ENCODE data around the gene STARD8. TPM values are rescaled to one million over a fixed set of nuclear protein-coding genes. Genes with fewer than 3 reads are reported as not detected.

STARD8 gene
- total RNA-seq, 1 donor from 2014 or later = 16.0 TPM

- no peak for TF ChIP-seq CTCF (IDR thresholded peaks at IDR 0.05)
- no peak overlapping the region for H3K4me3 ChIP-seq
- no peaks in the 10 kb centered on the region for H3K9me3 ChIP-seq
- H3K27me3 ChIP-seq = no peaks in the 10 kb centered on the region
- intact Hi-C loops (cut with DNase I) = no loop called here
- H3K4me1 ChIP-seq = no peaks in the 10 kb centered on the region
- DNase-seq (ENCODE audit: low spot score in 2 of 2) = no peak
- H3K36me3 ChIP-seq = no peaks in the 10 kb centered on the region
- no peak overlapping the region for H3K27ac ChIP-seq
These were observed 30.5 kb downstream of the STARD8 start for GRCh38 chrX:68677998-68678397.

DNA sequence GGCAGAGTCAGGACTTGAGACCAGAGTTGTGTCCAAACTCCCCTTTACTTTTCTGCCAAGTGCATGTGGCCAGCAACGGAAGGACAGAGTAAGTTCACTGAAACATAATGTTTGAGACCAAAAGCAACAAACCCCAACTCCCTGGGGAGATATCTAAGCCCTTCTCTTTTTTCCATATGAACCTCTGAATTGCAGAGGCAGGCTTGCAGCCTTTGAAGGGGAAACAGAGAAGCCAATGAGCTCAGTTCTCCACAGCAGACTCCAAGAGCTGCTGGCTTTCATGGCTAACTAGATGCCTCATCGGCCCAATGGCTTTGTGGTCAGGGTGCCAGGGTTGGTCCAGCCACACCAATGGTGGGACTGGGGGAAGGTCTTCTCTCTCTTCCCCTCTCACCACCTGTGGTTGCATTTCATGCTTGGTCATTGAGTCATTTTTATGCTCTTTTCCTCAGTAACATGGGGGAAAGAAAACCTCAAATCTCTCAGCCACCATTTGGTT is 34.0 kb downstream of the STARD8 start:
- H3K27me3 ChIP-seq = no peaks in the 10 kb centered on the region
- intact Hi-C loops (cut with DNase I) = no loop called here

GRCh38 chrX:68682790-68683189 is 35.3 kb downstream of the STARD8 start:
- H3K27me3 ChIP-seq = no peaks in the 10 kb centered on the region
- no peaks in the 10 kb centered on the region for H3K4me1 ChIP-seq
- no peak for DNase-seq (ENCODE audit: low spot score in 2 of 2)
- intact Hi-C loops (cut with DNase I) = no loop called here
- H3K27ac ChIP-seq = no peak overlapping the region
- no peaks in the 10 kb centered on the region for H3K9me3 ChIP-seq
- H3K4me3 ChIP-seq = no peak overlapping the region
- H3K36me3 ChIP-seq = no peaks in the 10 kb centered on the region
- TF ChIP-seq CTCF (IDR thresholded peaks at IDR 0.05) = no peak

More for the DNA sequence above, 34.0 kb downstream of the STARD8 start:
- no peak overlapping the region for H3K4me3 ChIP-seq
- no peak for TF ChIP-seq CTCF (IDR thresholded peaks at IDR 0.05)
- no peak for DNase-seq (ENCODE audit: low spot score in 2 of 2)
- no peaks in the 10 kb centered on the region for H3K4me1 ChIP-seq
- H3K36me3 ChIP-seq = no peaks in the 10 kb centered on the region
- H3K9me3 ChIP-seq = no peaks in the 10 kb centered on the region
- H3K27ac ChIP-seq = no peak overlapping the region

GRCh38 chrX:68683580-68683979 is 36.1 kb downstream of the STARD8 start:
- no peaks in the 10 kb centered on the region for H3K4me1 ChIP-seq
- H3K36me3 ChIP-seq = no peaks in the 10 kb centered on the region
- H3K27ac ChIP-seq = no peak overlapping the region
- no peaks in the 10 kb centered on the region for H3K27me3 ChIP-seq
- H3K9me3 ChIP-seq = no peaks in the 10 kb centered on the region
- TF ChIP-seq CTCF (IDR thresholded peaks at IDR 0.05) = no peak
- no peak overlapping the region for H3K4me3 ChIP-seq
- no peak for DNase-seq (ENCODE audit: low spot score in 2 of 2)
- intact Hi-C loops (cut with DNase I) = no loop called here

GRCh38 chrX:68684291-68684918 is 36.9 kb downstream of the STARD8 start:
- no peaks in the 10 kb centered on the region for H3K4me1 ChIP-seq
- H3K9me3 ChIP-seq = no peaks in the 10 kb centered on the region
- TF ChIP-seq CTCF (IDR thresholded peaks at IDR 0.05) = no peak
- H3K27ac ChIP-seq = no peak overlapping the region
- intact Hi-C loops (cut with DNase I) = no loop called here
- H3K4me3 ChIP-seq = no peak overlapping the region
- no peaks in the 10 kb centered on the region for H3K36me3 ChIP-seq
- H3K27me3 ChIP-seq = no peaks in the 10 kb centered on the region
- DNase-seq (ENCODE audit: low spot score in 2 of 2) = peak in 1 of 2 donors; percentile 71

- Histone ChIP-seq H3K4me1 (no peaks in the 10 kb centered on the region), H3K27ac (no peak overlapping the region), H3K9me3 (no peaks in the 10 kb centered on the region), H3K27me3 (no peaks in the 10 kb centered on the region), H3K4me3 (no peak overlapping the region), H3K36me3 (no peaks in the 10 kb centered on the region)
- TF ChIP-seq CTCF (IDR thresholded peaks at IDR 0.05) = no peak
- intact Hi-C loops (cut with DNase I) = no loop called here
- DNase-seq (ENCODE audit: low spot score in 2 of 2) = no peak
These were observed 37.4 kb downstream of the STARD8 start for GRCh38 chrX:68684919-68685304.
